NCI-H1417 treated with DMSO at 0.1 percent for 48 hours (cell line): Measurements from ENCODE around the gene CCDC57.
"Not testable (repeated sequence)": the region's sequence is repeated elsewhere in the genome, so short reads cannot be mapped to it uniquely, and the experiment has no call there.

Source experiments
- DNase-seq: peaks from one replicate; lab custom pipeline; 2025; lab: John Stamatoyannopoulos, UW

The CCDC57 gene, protein sequence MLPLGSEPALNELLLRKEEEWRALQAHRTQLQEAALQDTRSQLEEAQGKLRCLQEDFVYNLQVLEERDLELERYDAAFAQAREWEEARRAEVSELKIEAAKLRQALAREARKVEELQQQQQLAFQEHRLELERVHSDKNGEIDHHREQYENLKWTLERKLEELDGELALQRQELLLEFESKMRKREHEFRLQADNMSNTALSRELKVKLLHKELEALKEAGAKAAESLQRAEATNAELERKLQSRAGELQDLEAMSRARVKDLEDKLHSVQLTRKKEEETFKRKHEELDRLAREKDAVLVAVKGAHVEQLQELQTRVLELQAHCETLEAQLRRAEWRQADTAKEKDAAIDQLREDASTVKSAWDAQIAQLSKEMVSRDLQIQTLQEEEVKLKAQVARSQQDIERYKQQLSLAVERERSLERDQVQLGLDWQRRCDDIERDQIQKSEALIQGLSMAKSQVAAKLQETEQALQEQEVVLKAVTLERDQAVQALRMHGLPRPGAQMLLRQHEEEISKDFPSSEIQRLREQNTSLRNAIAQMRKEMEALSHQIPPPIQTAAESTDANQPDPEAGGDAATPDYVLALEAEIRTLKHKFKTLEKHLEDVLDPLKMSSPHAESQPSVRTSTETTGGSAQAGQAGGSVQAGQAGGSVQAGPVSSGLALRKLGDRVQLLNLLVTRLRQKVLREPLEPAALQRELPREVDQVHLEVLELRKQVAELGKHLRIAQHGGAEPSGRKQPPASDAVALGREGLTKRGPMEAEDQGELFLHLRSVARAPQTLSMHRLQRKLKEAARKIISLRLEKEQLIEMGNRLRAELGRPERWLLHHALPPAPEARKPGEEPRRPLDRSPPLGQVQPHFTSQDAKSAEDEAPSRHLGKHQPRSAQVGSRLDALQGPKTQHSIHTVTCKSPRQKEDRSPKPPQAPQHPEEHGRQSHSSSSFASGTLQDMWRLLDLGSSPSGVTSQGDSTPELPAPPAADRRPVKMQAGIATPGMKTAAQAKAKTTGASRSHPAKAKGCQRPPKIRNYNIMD

GRCh38 chr17:82212331-82213250 is at the start of gene CCDC57:
TSS of gene CCDC57 (minus strand) at chr17:82212842. CDS start at chr17:82201944, 10,898 bp downstream.
- DNase-seq = no peak

DNA sequence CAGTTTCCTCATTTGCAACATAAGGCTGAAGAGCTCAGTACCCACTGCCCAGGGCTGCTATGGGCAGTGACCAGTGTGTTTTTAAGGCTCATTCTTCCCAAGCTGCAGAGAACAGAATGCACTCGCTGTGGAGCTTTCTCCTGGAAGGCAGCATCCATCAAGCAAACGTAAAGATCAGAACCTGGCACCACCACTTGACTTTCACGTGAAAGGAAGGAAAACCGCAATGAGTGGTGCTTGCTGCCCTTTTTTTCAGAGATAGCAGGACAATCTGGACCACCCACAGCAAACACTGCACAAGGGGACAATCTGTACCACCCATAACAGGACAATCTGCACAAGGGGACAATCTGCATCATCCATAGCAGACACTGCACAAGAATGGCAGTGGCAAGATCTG is 49.7 kb upstream of the CCDC57 start:
- DNase-seq = no peak

DNA sequence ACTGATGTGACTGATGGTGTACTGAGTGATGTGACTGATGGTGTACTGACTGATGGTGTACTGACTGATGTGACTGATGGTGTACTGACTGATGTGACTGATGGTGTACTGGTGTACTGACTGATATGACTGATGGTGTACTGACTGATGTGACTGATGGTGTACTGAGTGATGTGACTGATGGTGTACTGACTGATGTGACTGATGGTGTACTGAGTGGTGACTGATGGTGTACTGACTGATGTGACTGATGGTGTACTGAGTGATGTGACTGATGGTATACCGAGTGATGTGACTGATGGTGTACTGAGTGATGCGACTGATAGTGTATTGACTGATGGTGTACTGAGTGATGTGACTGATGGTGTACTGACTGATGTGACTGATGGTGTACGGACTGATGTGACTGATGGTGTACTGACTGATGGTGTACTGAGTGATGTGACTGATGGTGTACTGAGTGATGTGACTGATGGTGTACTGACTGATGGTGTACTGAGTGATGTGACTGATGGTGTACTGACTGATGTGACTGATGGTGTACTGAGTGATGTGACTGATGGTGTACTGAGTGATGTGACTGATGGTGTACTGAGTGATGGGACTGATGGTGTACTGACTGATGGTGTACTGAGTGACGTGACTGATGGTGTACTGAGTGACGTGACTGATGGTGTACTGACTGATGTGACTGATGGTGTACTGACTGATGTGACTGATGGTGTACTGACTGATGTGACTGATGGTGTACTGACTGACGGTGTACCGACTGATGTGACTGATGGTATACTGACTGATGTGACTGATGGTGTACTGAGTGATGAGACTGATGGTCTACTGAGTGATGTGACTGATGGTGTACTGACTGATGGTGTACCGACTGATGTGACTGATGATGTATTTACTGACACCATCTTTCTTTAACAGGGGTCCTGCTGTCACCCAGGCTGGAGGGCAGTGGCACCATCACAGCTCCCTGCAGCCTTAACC is 47.6 kb upstream of the CCDC57 start:
- not testable (repeated sequence) for DNase-seq

- DNase-seq = no peak
Observed at GRCh38 chr17:82258555-82258954, 45.9 kb upstream of the CCDC57 start.

GRCh38 chr17:82257473-82257872 is 44.8 kb upstream of the CCDC57 start:
- no peak for DNase-seq

DNA sequence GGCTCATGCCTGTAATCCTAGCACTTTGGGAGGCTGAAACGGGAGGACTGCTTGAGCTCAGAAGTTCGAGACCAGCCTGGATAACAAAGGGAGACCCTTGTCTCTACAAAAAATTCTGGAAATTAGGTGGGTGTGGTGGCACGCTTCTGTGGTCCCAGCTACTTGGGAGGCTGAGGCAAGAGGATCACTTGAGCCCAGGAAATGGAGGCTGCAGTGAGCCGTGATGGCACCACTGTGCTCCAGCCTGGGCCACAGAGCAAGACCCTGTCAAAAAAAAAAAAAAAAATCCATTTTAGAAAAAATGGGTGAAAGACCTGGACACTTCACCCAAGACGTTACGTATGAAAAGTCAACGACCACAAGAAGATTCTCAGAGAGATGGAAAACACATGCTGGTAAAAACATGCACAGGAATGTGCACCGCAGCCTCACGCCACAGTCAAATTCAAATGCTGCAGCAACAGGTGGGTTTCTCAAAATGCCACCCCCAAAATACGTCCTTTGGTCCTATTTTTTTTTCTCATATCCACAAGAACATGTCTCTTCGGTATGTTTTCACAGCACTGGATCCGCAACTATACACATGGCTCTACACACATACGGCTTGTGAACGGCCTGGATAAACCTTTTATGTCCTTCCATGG is 43.7 kb upstream of the CCDC57 start:
- no peak for DNase-seq

DNA sequence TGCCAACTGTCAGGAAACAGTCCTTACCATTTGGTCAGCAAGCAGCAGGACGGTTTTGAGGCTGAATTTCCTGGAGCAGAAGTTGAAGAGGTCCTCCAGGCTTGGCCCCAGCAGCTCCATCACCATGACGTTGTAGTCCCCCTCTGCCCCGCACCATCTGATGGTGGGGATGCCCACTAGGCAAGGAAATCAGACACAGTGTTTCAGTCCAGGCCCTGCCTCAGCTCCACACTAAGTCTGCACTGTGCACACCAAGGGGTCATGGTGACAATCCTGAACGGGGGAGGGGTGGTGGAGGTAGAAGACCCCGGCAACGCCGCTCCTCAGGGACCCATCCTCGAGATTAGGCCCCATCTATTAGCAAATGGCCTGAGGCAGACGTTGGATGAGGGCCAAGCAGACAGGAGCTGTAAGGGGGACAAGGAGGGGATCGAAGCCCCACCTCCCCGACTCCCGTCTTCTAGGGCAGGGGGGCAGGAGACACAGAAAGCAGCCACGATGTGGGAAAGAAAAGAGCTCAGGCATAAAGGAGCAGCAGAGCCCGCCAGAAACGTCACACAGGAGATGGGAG is 42.8 kb upstream of the CCDC57 start:
- no peak for DNase-seq

DNA sequence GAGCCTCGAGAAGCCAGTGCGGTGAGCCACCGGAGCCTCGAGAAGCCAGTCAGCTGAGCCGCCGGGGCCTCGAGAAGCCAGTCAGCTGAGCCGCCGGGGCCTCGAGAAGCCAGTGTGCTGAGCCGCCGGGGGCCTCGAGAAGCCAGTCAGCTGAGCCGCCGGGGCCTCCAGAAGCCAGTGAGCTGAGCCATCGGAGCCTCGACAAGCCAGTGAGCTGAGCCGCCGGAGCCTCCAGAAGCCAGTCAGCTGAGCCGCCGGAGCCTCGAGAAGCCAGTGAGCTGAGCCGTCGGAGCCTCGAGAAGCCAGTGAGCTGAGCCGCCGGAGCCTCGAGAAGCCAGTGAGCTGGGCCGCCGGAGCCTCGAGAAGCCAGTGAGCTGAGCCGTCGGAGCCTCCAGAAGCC is 42.1 kb upstream of the CCDC57 start:
- DNase-seq = not testable (repeated sequence)

DNA sequence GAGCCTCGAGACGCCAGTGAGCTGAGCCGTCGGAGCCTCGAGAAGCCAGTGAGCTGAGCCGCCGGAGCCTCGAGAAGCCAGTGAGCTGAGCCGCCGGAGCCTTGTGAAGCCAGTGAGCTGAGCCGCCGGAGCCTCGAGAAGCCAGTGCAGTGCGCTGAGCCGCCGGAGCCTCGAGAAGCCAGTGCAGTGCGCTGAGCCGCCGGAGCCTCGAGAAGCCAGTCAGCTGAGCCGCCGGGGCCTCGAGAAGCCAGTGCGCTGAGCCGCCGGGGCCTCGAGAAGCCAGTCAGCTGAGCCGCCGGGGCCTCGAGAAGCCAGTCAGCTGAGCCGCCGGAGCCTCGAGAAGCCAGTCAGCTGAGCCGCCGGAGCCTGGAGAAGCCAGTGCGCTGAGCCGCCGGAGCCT is 41.5 kb upstream of the CCDC57 start:
- DNase-seq = not testable (repeated sequence)

DNA sequence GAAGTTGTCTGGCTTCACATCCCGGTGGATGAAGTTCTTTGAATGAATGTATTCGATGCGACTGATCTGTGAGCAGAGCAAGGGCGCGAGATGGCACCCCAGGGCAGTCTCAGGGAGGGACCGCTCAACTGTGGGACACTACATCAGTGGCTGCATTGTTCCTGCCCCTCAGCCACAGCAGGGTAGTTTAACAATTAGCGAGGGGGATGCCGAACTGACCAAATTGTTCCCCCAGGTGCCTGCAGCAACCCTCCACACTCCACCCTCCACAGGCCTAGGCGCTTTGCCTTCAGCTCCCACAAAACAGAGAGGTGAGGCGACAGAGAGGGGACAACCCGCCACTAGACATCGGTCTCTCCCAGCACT is 40.5 kb upstream of the CCDC57 start:
- no peak for DNase-seq

DNA sequence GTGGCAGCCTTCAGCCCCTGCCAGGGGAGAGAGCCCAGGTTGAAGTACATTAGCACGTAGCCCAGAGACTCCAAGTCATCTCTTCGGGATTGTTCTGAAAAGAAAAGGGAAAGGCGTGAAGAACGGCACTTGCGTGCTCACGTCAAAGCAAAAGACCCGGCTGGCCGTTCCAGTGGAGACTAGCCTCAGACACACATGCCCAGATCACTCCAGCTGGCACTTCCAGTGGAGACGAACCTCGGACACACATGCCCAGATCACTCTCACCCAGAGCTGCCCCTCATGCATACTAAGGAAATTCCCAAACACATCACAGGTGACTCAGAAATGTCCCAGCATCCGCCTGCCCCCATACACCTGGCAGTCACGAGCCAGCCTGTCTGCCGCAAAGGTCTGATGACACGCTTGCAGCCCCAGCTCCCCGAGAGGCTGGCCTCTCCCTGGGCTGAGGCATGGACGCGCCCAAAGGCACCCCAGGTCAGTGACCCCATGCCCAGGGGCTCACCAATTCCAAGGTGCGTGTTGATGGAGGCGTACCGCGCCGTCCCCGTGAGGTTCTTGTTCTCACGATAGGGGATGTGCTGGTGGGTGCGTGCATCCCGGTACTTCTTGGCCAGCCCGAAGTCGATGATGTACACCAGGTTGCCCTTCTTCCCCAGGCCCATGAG is 40.0 kb upstream of the CCDC57 start:
- no peak for DNase-seq

GRCh38 chr17:82250868-82251500 is 38.3 kb upstream of the CCDC57 start:
- no peak for DNase-seq

DNA sequence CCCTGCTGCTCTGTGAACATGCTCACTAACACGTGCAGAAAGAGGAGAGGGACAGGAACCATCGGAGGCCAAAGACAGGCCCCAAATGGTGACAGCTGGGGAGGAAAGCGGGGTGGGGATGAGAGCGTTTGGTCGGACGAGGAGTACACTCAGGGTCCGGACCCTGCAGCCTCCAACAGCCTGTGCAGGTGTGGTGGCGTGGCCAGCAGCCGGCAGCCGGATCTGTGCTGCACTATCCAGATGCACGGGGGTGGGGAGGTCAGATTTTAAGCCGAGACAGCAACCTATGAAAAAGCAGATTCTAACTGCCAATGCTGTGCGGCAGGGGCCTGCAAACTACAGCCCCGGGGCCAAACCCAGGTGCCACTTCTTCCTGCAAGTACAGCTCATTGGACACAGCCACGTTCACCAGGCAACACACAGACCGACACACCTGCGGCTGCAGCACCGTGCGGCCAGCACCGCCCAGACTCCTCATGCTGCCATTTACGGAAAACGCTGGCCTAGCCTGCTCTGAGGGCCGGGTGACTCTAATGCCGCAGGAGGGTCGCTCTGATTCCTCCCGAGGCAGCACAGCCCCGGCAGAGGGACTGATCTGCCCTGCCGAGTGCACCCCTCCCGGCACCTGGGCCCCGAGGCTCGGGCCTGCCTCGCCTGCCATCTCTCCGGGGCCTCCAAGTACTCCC is 37.4 kb upstream of the CCDC57 start:
- no peak for DNase-seq

DNA sequence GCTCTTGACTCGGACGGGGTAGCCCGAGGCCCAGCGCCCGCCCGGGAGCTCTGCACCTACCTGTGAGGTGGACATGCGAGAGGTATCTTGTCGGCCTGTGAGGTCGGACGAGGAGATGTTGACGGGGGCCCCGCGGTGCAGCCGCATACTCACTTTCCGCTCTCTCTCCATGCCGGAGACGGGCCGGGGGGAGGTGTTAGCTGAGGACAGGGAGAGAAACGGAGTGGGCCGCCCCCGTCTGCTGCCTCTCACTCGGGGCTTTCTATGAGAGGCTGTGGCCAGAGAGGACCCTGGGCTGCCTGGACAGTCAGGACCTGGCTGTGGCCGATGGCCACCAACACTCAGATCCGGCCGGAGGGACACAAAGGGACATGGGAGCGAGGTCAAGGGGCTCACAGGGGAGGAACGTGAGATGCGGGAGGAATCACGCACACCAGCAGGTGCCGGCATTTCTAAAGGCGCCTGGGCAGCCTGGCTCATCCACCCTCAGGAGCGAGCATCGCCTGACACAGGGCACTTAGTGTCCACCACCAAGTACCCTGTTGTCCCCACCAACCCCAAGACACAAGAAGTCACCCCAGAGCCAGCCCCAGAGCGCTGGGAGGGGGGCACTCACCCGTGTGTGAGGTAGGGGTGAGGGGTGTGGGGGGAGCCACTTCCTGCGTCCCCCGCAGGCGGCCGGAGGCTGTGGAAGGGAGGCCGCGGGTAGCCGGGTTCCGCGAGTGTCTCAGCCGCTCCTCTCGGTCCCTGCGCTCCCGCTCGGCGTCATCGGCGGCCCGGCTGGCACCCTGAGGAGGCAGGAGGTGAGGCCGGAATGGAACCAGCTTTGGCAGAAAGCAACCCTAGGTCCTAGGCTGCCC is 36.4 kb upstream of the CCDC57 start:
- DNase-seq = no peak

GRCh38 chr17:82247856-82248671 is 35.4 kb upstream of the CCDC57 start:
- no peak for DNase-seq

DNA sequence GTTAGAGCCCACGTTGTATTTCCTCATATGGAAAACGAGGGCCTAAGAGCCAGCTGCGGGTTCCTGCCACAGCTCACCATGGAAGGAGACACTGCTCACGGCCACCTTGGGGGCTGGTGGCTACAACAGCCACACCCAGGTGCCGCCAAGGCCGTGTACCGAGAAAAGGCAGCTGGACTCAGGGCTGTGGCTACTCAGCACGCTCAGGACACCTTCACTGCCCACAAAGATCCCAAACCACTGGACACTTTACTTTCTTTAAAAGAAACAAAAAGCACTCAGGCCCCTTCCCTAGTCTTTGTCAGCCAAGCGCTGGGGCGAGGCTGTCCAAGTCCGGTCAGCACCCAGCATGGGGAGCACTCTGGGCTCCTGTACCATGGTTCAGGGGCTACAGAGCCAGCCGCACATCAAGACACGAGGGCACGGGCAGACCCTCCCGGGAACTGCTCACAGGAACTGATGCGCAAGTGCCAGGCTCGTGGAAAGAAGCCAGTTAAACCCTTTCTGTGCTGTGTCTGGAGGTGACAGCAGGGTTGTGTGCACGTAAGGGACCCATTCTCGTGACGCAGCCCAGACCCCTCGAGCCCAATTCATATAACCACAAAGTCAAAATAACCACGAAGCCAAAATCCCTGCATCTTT is 34.7 kb upstream of the CCDC57 start:
- no peak for DNase-seq
